Peyer's patch (tissue), 4 donors: ENCODE data around the gene PRM1. TPM values are rescaled to one million over a fixed set of nuclear protein-coding genes. Genes with fewer than 3 reads are reported as not detected.

Experiments used
- DNase-seq, 3 donors: peaks; one replicate each; pipeline ENCODE4 v3.0.0-alpha.2; 2017 to 2019
- H3K27ac ChIP-seq, 4 donors: fragments of 200-600 bp; sonication (generic); one replicate each; pipeline ENCODE4 v1.5.1; 2016 to 2019
- H3K27me3 ChIP-seq, 2 donors: fragments of 200-600 bp; sonication (generic); one replicate each; pipeline ENCODE4 v1.5.1; 2019
- H3K36me3 ChIP-seq, 3 donors: fragments of 200-600 bp; sonication (generic); one replicate each; pipeline ENCODE4 v1.5.1; 2016 to 2019
- H3K4me1 ChIP-seq, 4 donors: fragments of 200-600 bp; sonication (generic); one replicate each; pipeline ENCODE4 v1.5.1; 2016 to 2019
- H3K4me3 ChIP-seq, 4 donors: fragments of 200-600 bp; sonication (generic); 1 replicate in 3 of 4; 2 replicates in 1 of 4; pipeline ENCODE4 v1.5.1; 2016 to 2019; ENCODE audit warnings: mild to moderate bottlenecking in 1 of 4
- H3K9me3 ChIP-seq, 4 donors: fragments of 200-600 bp; sonication (generic); one replicate each; pipeline ENCODE4 v1.5.1; 2016 to 2019; ENCODE audit warnings: mild to moderate bottlenecking in 1 of 4
- CTCF ChIP-seq, 6 experiments: fragments of 450-650 bp in 4 of 6; fragments of 200-600 bp in 2 of 6; sonication (generic) in 1 of 6; IDR thresholded peaks; one replicate each; pipeline ENCODE4 v1.5.1; 2017 to 2019; ENCODE audit warnings: antibody characterized with exemption in 6 of 6, mild to moderate bottlenecking in 3 of 6, moderate library complexity in 1 of 6
- POLR2A ChIP-seq, 2 donors: fragments of 450-650 bp; IDR thresholded peaks; one replicate each; pipeline ENCODE4 v1.5.1; 2017; ENCODE audit warnings: antibody characterized with exemption in 2 of 2, mild to moderate bottlenecking in 2 of 2, moderate library complexity in 2 of 2
- total RNA-seq, 4 donors: library from RNA; depleted of rRNA; stranded (reverse); fragments of >200 nt; gene quantifications; one replicate each; pipeline ENCODE4 v1.1.0, GENCODE V29; 2016

The PRM1 gene
- total RNA-seq, 4 donors from 2014 or later = not detected

DNA sequence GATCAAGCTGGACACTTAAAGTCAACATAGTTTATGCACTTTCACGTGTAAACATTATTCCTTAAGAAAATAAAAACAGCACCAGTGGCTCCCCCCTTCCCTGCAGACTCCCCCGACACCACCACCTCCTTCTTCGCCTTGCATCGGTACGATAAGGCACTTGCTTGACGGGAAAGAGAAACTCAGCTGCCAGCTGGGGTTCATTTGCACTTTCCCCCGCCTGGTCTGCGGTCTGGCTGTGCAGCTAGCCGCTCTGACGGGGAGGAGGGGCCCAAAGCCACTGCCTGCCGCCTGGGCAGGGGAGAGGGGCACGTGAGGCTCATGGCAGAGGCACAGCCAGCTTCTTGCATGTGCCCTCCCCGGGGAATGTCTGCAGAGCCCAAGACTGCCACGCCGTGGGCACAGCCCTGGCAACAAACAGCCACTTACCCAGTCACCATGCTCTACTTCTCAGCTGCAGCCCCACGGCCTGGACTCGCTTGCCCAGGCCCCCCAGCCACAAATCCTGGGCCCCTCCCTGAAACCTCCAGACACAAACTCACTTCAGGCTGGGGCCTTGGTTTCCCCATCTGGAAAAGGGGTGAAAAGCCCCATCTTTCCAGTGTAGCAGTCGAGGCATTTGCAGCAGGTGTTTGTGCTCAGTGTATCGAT, 16.5 kb upstream of the PRM1 start:
- Histone ChIP-seq H3K4me3 (peak overlapping the region in 3 of 4 donors; percentile 23 to 38 (median 31)), H3K27ac (peak overlapping the region in 1 of 4 donors; percentile 77)

DNA sequence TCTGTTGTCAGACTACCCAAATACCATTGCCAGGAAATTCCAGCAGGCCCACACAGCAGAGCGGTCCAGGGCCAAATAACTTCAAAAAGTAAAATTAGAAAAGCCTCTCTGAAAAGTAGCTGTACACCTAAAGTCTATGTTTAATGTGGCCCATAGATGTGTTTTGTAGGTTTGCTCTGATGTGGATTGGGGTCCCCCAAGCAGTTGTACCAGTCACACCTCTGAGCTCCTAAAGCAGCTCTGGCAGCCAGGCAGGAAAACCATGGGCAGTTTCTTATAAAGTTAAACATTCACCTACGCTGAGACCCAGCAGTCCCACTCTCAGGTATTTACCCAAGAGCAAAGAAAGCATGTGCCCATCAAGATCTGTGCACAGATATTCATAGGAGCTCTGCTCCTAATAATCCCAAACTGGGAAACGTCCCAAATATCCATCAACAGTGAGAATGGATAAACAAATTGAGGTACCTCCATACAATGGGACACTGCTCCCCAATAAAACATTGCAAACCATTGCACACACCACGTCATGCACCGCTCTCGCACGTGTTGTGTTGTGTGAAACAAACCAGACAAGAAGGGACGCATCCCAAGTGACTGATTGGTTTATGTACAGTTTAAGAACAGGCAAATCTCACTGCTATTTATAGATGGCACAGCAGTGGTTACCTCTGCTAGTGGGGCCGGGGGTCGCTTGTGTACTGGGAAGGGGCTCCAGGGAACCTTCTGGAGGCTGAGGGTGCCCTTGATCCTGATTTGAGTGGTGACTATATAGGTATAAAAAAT, 15.8 kb upstream of the PRM1 start:
- DNase-seq = peak in 1 of 3 donors; percentile 56
- H3K4me1 ChIP-seq = peaks cover 4 to 21% (median 15%) of the 10 kb centered on the region in 4 donors
- no peak for TF ChIP-seq POLR2A (IDR thresholded peaks at IDR 0.05)
- TF ChIP-seq CTCF (IDR thresholded peaks at IDR 0.05) = no peak
- no peaks in the 10 kb centered on the region for H3K9me3 ChIP-seq
- H3K27me3 ChIP-seq = no peaks in the 10 kb centered on the region
- H3K4me3 ChIP-seq = peak overlapping the region in 3 of 4 donors; percentile 23 to 38 (median 31)
- H3K27ac ChIP-seq = peak overlapping the region in 1 of 4 donors; percentile 77
- H3K36me3 ChIP-seq = no peaks in the 10 kb centered on the region

More for the DNA sequence above, 16.5 kb upstream of the PRM1 start:
- Histone ChIP-seq H3K9me3 (no peaks in the 10 kb centered on the region), H3K36me3 (no peaks in the 10 kb centered on the region), H3K4me1 (peaks cover 4 to 21% (median 15%) of the 10 kb centered on the region in 4 donors), H3K27me3 (no peaks in the 10 kb centered on the region)
- TF ChIP-seq POLR2A (IDR thresholded peaks at IDR 0.05) = no peak
- TF ChIP-seq CTCF (IDR thresholded peaks at IDR 0.05) = peak in 4 of 6 experiments; percentile 7 to 25 (median 18)
- DNase-seq = peak; percentile 66 to 94 (median 92)

GRCh38 chr16:11296351-11296705, 15.2 kb upstream of the PRM1 start:
- H3K27ac ChIP-seq = peak overlapping the region in 1 of 4 donors; percentile 77
- no peaks in the 10 kb centered on the region for H3K9me3 ChIP-seq
- TF ChIP-seq CTCF (IDR thresholded peaks at IDR 0.05) (no peak), POLR2A (IDR thresholded peaks at IDR 0.05) (no peak)
- no peaks in the 10 kb centered on the region for H3K36me3 ChIP-seq
- H3K4me3 ChIP-seq = no peak overlapping the region
- H3K4me1 ChIP-seq = peaks cover 4 to 21% (median 15%) of the 10 kb centered on the region in 4 donors
- no peak for DNase-seq
- no peaks in the 10 kb centered on the region for H3K27me3 ChIP-seq

DNA sequence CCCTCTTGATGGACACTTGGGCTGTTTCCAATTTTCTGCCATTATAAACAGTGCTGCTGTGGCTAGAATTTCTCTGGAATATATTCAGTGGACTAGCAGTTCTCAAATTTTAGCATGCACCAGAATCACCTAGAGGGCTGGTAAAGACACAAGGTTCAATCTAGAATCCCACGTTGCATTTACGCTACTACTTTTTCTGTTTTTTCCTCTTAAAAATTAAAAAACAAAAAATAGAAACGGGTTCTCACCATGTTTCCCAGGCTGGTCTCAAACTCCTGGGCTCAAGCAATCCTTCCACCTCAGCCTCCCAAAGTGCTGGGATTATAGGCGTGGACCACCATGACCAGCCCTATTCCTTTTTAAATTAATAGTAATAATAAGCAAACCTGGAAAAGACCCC, 14.5 kb upstream of the PRM1 start:
- H3K4me3 ChIP-seq = no peak overlapping the region
- peaks cover 4 to 21% (median 15%) of the 10 kb centered on the region in 4 donors for H3K4me1 ChIP-seq
- H3K27me3 ChIP-seq = no peaks in the 10 kb centered on the region
- H3K9me3 ChIP-seq = no peaks in the 10 kb centered on the region
- H3K36me3 ChIP-seq = no peaks in the 10 kb centered on the region
- no peak for DNase-seq
- no peak overlapping the region for H3K27ac ChIP-seq
- no peak for TF ChIP-seq CTCF (IDR thresholded peaks at IDR 0.05)
- TF ChIP-seq POLR2A (IDR thresholded peaks at IDR 0.05) = no peak

- Histone ChIP-seq H3K36me3 (no peaks in the 10 kb centered on the region), H3K4me1 (peaks cover 0 to 6% (median 4%) of the 10 kb centered on the region in 4 donors), H3K27me3 (no peaks in the 10 kb centered on the region), H3K27ac (no peak overlapping the region), H3K4me3 (no peak overlapping the region), H3K9me3 (no peaks in the 10 kb centered on the region)
- no peak for DNase-seq
- no peak for TF ChIP-seq CTCF (IDR thresholded peaks at IDR 0.05)
- no peak for TF ChIP-seq POLR2A (IDR thresholded peaks at IDR 0.05)
Measured at GRCh38 chr16:11292076-11292748, 11.1 kb upstream of the PRM1 start.
